Stimulated activated effector memory CD8-positive, alpha-beta T cell treated with anti-CD3 and anti-CD28 coated beads, Interleukin-12 subunit alpha, Interleukin-12 subunit beta, amount 100 ng/mL, for 72 hours (primary cell): Measurements from ENCODE around the gene ETV1.

Experiments used
- ATAC-seq: fragments of 150-1000 bp; cut with Tn5 transposase; 2 replicates; pipeline ENCODE4 v1.10.0; 2021
- DNase-seq, 2 donors: peaks; one replicate each; pipeline ENCODE4 v3.0.0; 2021 to 2022; ENCODE audit warnings: low spot score in 2 of 2
- H3K27ac Mint-ChIP-seq: one replicate; pipeline ENCODE4 v1.8.0; 2022; ENCODE audit warnings: mild to moderate bottlenecking, mixed read lengths
- H3K36me3 Mint-ChIP-seq: one replicate; pipeline ENCODE4 v1.8.0; 2022; ENCODE audit warnings: mild to moderate bottlenecking, mixed read lengths
- H3K4me1 Mint-ChIP-seq: one replicate; pipeline ENCODE4 v1.8.0; 2022; ENCODE audit warnings: mixed read lengths
- H3K4me3 Mint-ChIP-seq: one replicate; pipeline ENCODE4 v1.8.0; 2022; ENCODE audit warnings: mild to moderate bottlenecking, mixed read lengths
- H3K9me3 Mint-ChIP-seq: one replicate; pipeline ENCODE4 v1.8.0; 2022; ENCODE audit warnings: mixed read lengths

The ETV1 gene

DNA sequence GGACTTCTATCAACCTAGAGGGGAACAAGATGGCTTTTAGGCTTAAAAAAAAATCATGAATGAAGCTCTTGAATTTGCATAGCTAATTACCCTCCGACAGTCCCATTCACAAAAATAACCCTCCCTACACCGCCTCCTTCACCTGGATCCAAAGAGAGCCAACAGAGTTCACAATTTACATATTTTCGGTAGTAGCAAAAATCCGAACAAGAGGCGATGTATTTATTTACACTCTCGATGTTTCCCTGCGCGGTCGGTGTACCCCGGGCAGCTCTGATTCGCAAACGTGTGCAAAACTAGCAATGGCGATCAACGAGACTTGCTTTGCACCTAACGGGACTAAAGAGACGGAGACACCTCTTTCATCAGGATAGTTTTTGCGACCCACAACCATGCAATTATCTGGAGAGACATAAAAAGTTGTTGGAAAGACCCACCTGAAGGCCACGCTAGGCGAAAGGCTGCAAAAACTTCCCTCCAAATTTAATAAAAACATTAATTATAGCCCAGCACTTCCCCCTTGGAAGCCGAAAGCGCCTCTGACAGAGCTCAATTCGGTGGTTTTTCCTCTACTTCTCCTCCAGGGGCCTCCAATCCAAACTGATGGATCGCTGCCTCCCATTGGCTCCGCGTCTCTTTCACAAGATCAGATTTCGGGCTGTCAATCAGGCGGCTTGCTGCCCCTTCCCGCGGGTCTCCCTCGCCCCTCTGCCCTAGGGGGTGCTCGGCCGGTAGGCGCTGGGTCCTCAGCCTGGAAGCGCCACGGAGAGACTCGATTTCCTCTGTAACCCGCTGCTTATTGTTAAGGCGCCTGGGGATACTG, at the start of gene ETV1:
TSS of gene ETV1 (minus strand) at position 541 of the 823 bp plus-strand sequence. CDS start 614 bp downstream, outside the sequence.
- no peaks in the 10 kb centered on the region for H3K9me3 Mint-ChIP-seq
- DNase-seq (peak in 1 of 2 donors; percentile 53), ATAC-seq (peak; percentile 9)
- no peaks in the 10 kb centered on the region for H3K4me1 Mint-ChIP-seq
- no peak within 1 kb of the TSS for H3K4me3 Mint-ChIP-seq
- no peak within 1 kb of the TSS for H3K27ac Mint-ChIP-seq
- H3K36me3 Mint-ChIP-seq = no peaks in the 10 kb centered on the region

DNA sequence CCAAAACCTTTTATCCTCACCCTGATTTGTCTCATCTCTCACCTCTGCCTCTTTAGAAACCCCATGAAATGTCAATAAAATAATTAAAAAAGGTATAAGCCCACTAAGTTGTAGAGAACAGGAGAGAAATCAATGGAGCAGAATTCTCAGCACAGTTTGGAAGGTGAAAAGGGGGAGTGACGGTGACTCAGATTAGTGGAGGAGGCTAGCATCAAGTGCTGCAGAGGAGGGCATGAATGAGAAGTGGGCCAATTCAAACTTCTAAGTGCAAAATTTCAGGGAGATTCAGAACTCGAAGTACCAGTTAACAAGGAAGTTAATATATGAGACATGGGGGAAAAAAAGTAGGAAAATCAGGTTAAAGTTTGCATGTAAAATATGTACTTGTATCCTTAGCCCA, 34.9 kb upstream of the ETV1 start:
- no peak for ATAC-seq
- Mint-ChIP-seq H3K27ac (no peak overlapping the region), H3K4me3 (no peak overlapping the region), H3K9me3 (no peaks in the 10 kb centered on the region), H3K4me1 (no peaks in the 10 kb centered on the region), H3K36me3 (no peaks in the 10 kb centered on the region)
- no peak for DNase-seq

DNA sequence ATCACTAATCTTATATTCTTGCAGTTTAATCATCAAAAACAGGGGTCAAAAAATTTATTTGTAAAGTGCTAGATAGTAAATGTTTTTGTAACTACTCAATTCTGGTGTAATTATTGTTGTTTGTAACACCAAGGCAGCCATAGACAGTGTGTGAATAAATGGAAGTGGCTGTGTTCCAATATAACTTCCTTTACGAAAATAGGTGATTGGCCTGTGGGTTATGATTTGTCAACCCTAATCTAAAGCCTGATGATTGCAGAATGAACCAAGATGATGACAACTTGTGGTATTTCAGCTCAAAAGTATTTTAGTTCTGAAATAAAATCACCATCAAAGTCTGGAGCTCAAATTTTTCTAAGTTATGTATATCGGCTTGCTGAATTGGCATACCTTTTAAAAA, 34.4 kb upstream of the ETV1 start:
- no peak for ATAC-seq
- no peak for DNase-seq
- H3K36me3 Mint-ChIP-seq = no peaks in the 10 kb centered on the region
- H3K27ac Mint-ChIP-seq = no peak overlapping the region
- no peaks in the 10 kb centered on the region for H3K4me1 Mint-ChIP-seq
- no peaks in the 10 kb centered on the region for H3K9me3 Mint-ChIP-seq
- no peak overlapping the region for H3K4me3 Mint-ChIP-seq

DNA sequence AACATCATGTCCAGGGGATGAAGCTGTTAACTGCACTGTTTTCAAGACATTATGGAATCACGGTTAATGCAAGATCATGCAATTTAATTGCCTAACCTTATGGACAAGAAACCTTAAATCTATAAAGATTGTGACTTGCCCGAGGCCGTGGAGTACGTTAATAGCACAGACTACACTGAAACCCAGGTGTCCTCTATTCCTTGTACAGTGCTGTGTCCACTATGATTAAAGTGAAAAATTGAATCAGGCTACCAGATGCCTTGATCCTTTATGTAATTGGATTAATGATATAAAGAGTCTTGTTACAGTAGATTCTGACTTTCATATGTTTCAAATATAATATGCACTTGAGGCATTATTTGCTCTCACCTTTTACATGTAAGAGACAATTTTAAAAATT, 33.9 kb upstream of the ETV1 start:
- DNase-seq (no peak), ATAC-seq (no peak)
- no peak overlapping the region for H3K27ac Mint-ChIP-seq
- H3K4me1 Mint-ChIP-seq = no peaks in the 10 kb centered on the region
- no peaks in the 10 kb centered on the region for H3K9me3 Mint-ChIP-seq
- no peak overlapping the region for H3K4me3 Mint-ChIP-seq
- no peaks in the 10 kb centered on the region for H3K36me3 Mint-ChIP-seq

DNA sequence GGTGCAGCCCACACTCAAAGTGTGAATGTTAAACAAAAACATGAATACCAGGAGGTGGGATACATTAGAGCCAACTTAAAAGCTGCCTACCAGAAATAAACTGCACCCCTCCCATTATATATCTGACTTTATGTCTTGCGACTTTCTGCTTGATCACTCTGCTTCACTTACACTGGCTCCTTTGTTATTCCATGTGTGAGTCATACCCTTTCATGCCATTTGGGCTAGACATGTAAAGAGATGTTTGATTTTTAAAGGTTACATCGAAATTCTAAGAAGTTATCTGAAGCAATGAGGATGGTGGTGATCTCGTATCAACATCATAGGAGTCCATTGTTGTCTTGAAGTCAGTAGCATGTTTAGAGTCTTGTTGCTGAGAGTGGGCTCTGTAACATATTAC, 31.6 kb upstream of the ETV1 start:
- no peak for DNase-seq
- Mint-ChIP-seq H3K9me3 (no peaks in the 10 kb centered on the region), H3K36me3 (no peaks in the 10 kb centered on the region), H3K27ac (no peak overlapping the region), H3K4me3 (no peak overlapping the region), H3K4me1 (no peaks in the 10 kb centered on the region)
- no peak for ATAC-seq

DNA sequence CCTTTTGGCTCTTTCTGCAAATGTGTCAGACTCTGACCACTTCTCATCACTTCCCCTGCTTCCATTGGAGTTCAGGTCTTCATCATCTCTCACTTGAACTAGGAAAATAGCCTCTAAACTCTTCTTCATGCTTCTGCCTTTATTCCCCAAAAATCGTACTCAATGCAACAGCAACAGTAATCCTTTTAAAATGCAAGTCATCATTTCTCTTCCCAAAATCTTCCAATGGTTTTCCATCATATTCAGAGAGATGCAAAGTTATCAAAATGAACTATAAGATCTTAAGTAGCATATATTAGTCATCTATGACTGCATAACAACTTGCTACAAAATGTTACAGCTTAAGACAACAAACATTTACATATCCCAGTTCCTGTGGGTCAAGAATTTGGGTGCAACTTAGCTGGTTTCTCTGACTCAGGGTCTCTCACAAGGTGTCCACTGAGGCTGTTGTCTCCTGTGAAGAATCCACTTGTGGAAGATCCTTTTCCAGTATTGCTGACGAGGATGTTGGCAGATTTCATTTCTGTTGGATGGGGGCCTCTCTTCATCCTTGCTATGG, 31.0 kb upstream of the ETV1 start:
- no peak for ATAC-seq
- no peaks in the 10 kb centered on the region for H3K4me1 Mint-ChIP-seq
- no peak overlapping the region for H3K4me3 Mint-ChIP-seq
- H3K36me3 Mint-ChIP-seq = no peaks in the 10 kb centered on the region
- no peak overlapping the region for H3K27ac Mint-ChIP-seq
- no peak for DNase-seq
- no peaks in the 10 kb centered on the region for H3K9me3 Mint-ChIP-seq

DNA sequence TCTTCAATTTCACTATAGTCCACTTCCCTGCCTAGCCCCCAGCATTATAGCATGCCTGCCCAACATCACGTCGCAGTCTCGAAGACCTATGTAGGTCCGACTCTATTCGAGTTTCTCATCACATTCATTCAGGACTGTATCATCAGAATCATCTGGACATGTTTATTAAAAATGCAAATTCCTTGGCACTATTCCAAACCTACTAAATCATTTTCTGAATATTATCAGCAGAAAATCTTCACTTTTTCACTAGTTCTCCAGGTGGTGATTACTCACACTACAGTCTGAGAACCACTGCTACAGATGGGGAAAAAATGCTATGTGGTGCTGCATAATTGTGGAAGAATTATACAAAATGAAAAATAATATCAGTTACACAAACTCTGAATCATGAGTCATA, 29.3 kb upstream of the ETV1 start:
- Mint-ChIP-seq H3K36me3 (no peaks in the 10 kb centered on the region), H3K4me3 (no peak overlapping the region), H3K27ac (no peak overlapping the region), H3K9me3 (no peaks in the 10 kb centered on the region), H3K4me1 (no peaks in the 10 kb centered on the region)
- DNase-seq (no peak), ATAC-seq (no peak)

DNA sequence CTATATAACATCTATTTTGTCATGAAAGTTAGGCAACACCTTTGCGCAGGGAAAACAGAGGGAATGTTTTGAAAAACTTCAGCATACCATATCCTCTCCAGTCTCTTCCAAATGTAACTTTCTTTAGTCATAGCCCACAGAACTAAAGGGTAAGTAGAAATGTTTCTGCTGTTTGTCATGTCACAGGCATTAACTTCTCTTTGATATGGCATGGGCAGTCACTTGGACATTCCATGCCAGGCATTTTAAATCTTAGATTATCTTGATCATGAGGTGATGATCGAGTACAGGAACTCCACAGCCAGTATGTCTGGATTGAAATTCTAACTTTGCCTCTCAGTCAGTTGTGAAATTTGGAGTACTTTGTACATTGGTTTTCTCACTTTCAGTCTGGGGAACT, 27.5 kb upstream of the ETV1 start:
- Mint-ChIP-seq H3K9me3 (no peaks in the 10 kb centered on the region), H3K27ac (no peak overlapping the region), H3K36me3 (no peaks in the 10 kb centered on the region), H3K4me1 (peaks cover 8% of the 10 kb centered on the region), H3K4me3 (no peak overlapping the region)
- no peak for ATAC-seq
- no peak for DNase-seq

DNA sequence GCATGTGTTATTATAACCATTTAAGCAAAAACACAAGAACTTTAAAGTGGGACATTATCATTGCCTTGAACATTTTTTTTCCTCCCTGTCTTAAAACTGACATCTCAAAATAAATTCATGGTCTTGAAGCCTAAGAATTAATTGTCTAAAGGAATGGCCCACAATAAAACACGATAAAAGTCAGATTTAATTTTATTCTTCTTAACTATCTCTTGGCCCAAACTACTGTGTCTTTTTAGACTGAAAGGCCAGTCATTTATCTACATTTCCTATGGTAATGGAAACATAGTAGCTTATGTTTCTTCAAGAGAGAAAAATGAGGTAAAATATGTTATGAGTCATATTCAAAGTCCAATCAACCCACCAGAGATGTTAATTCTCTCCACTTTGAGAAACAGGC, 24.4 kb upstream of the ETV1 start:
- Mint-ChIP-seq H3K4me3 (no peak overlapping the region), H3K9me3 (no peaks in the 10 kb centered on the region), H3K36me3 (no peaks in the 10 kb centered on the region), H3K4me1 (peaks cover 14% of the 10 kb centered on the region), H3K27ac (no peak overlapping the region)
- DNase-seq (no peak), ATAC-seq (peak; percentile 64)

DNA sequence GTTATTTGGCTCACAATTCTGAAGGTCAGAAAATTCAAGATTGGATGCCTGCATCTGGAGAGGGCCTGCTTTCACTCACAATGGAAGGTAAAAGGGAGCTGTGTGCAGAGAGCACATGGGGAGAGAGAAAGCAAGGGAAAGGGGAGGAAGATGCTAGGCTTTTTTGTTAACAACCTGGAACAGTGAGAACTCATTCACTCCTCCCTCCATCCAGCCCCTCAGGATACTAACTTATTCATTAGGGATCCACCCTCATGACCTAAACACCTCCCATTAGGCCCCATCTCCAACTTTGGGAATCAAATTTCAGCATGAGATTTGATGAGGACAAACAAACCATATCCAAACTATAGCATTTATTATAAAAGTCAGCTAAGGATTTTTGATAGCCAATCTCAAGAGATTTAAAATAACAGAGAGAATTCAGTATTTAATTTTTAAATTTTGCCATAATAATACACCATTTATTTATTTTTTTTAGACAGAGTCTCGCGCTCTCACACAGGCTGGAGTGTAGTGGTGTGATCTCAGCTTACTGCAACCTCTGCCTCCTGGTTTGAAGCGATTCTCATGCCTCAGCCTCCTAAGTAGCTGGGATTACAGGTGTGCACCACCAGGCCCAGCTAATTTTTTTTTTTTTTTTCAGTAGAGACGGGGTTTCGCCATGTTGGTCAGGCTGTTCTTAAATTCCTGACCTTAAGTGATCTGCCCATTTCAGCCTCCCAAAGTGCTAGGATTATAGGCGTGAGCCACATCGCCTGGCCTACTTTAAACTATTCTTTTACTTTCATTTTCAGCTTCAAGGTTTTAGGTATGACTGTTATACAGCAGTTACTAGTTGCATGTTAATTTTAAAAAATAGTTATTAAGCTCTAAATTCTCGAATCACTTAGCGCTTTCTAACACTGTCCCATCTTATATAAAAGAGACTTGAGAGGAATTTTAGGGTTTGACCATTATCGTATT, 20.3 kb upstream of the ETV1 start:
- H3K4me1 Mint-ChIP-seq = peaks cover 14% of the 10 kb centered on the region
- ATAC-seq (peak; percentile 81), DNase-seq (no peak)
- H3K9me3 Mint-ChIP-seq = no peaks in the 10 kb centered on the region
- H3K36me3 Mint-ChIP-seq = no peaks in the 10 kb centered on the region
- peak overlapping the region; percentile 61 for H3K27ac Mint-ChIP-seq
- H3K4me3 Mint-ChIP-seq = peak overlapping the region; percentile 56

DNA sequence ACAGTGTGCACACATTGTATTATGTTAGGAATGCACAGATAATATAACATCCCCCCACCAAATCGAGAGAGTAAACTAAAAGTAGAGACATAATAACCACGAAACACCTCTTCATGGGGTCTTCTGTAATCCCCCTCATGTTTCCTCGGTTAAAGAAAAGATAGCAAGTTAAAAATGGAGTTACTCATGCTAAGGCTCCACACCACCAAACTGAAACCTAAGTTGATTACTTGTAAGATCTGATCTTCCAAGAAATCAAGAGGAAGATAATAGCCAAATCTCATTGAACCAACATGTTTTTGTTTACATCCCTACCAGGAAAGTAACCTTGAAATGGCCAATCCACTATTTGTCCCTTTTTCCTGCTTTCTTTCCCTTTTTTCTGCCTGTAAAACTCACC, 11.7 kb upstream of the ETV1 start:
- H3K4me3 Mint-ChIP-seq = no peak overlapping the region
- no peak for ATAC-seq

DNA sequence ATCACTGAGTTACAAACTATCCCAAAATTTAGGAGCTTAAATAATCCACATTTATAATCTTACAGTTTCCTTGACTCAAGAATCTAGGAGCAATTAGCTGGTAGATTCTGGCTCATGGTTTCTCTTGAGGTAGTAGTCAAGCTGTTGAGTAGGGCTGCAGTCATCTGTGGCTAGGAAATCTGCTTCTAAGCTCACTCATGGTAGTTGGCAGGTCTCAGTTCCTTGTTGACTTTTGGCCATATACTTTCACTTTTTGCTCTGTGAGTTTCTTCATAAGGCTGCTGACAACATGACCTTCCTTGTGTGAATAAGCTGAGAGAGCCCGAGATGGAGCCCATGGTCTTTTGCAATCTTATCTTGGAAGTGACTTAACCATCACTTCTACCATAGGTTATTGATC, 10.8 kb upstream of the ETV1 start:
- H3K36me3 Mint-ChIP-seq = no peaks in the 10 kb centered on the region
- peaks cover 7% of the 10 kb centered on the region for H3K4me1 Mint-ChIP-seq
- DNase-seq (no peak), ATAC-seq (peak; percentile 57)
- H3K27ac Mint-ChIP-seq = no peak overlapping the region
- H3K4me3 Mint-ChIP-seq = no peak overlapping the region
- H3K9me3 Mint-ChIP-seq = no peaks in the 10 kb centered on the region

More for the DNA sequence above, 11.7 kb upstream of the ETV1 start:
- DNase-seq = no peak
- Mint-ChIP-seq H3K4me1 (peaks cover 7% of the 10 kb centered on the region), H3K36me3 (no peaks in the 10 kb centered on the region), H3K27ac (no peak overlapping the region), H3K9me3 (no peaks in the 10 kb centered on the region)

DNA sequence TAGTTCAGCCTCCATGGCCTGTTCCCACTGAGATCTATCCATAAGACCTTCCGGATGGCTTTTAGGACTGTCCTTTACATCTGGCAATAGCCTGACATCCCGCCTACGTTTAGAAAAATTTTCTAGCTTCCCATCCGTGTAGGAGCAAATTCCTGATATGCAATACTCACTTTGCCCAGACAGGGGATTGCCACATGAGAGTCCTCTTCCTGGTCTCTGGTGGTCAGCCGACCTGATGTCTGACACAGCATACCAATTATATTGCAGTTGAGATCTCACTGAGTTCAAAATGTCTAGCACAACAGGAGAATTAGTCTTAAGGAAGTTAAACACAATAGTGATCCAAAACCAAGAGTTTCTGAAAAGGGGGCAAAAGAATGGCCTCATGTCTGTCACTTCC, 9.4 kb upstream of the ETV1 start:
- DNase-seq (no peak), ATAC-seq (no peak)
- Mint-ChIP-seq H3K4me1 (peaks cover 7% of the 10 kb centered on the region), H3K27ac (no peak overlapping the region), H3K9me3 (no peaks in the 10 kb centered on the region), H3K4me3 (no peak overlapping the region), H3K36me3 (no peaks in the 10 kb centered on the region)

DNA sequence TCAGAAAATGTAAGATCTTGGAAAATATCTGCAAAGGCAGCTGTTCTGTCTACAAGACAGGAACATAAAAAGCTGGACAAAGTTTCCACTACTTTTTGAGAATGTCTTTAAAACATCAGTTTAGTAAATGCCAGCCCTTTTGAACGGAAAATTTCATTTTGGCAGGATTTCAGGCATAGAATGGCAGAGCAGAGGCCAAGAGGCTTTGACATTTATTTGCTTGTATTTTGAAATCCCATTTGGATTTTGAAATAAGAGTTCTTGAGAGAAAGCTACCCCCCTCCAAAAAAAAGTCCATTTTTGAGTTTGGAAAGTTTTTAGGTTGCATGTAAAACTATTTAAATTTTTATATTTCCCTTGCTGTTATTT, 3.1 kb upstream of the ETV1 start:
- H3K4me1 Mint-ChIP-seq = peaks cover 7% of the 10 kb centered on the region
- DNase-seq (no peak), ATAC-seq (no peak)
- no peak overlapping the region for H3K4me3 Mint-ChIP-seq
- H3K27ac Mint-ChIP-seq = no peak overlapping the region
- no peaks in the 10 kb centered on the region for H3K9me3 Mint-ChIP-seq
- H3K36me3 Mint-ChIP-seq = no peaks in the 10 kb centered on the region

DNA sequence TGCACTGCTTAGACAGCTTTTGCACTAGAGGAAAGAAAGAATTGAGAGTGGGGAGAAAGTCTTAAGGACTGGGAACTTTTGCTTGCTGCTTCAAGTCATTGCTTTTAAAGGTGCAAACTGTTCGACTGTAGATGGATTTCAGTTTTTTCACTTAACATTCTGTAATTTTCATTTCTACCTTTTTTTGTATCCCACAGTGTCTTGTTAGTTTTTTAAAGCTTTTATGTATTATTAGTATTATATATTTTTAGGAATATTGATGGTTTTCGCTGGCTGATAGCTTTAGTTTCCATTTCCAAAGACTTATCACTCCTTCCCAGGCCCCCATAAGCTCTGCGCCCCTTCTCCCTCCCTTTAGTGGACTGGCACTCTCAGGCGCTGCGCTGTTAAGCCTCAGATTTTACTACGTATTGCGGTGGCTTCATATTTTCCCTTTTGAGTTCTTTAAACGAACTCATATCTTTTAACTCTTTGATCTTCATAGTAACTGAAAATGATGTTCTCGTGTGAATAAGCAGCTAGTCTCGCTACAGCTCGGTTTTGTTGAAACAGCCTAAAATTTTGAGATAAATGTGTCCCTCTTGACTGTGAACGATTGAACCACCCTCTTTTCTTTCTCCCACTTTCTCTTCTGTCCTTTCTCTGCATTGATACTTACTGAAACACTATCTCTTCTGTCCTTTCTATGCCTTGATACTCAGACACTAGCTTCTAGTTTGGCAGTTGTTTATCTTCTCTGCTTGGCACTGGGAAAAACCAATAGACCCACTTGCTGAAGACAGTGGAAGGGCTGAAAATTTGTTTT, 2.5 kb upstream of the ETV1 start:
- no peaks in the 10 kb centered on the region for H3K36me3 Mint-ChIP-seq
- DNase-seq (no peak), ATAC-seq (no peak)
- no peak overlapping the region for H3K27ac Mint-ChIP-seq
- peaks cover 5% of the 10 kb centered on the region for H3K4me1 Mint-ChIP-seq
- no peaks in the 10 kb centered on the region for H3K9me3 Mint-ChIP-seq
- H3K4me3 Mint-ChIP-seq = no peak overlapping the region
